Tibial nerve (tissue), 3 donors: ENCODE measurements around the gene TCF4.

Experiments used
- POLR2A ChIP-seq, 2 donors: fragments of 450-650 bp; IDR thresholded peaks; one replicate each; pipeline ENCODE4 v1.6.1; 2017; ENCODE audit warnings: antibody characterized with exemption in 2 of 2, mild to moderate bottlenecking in 2 of 2, moderate library complexity in 2 of 2
- TF ChIP-seq, protein P1 (sequence below), 5 experiments: fragments of 200-600 bp in 3 of 5; fragments of 450-650 bp in 2 of 5; sonication (generic) in 3 of 5; IDR thresholded peaks; one replicate each; pipeline ENCODE4 v1.5.1; 2016 to 2019; ENCODE audit warnings: antibody characterized with exemption in 5 of 5, mild to moderate bottlenecking in 3 of 5, moderate library complexity in 2 of 5

DNA sequence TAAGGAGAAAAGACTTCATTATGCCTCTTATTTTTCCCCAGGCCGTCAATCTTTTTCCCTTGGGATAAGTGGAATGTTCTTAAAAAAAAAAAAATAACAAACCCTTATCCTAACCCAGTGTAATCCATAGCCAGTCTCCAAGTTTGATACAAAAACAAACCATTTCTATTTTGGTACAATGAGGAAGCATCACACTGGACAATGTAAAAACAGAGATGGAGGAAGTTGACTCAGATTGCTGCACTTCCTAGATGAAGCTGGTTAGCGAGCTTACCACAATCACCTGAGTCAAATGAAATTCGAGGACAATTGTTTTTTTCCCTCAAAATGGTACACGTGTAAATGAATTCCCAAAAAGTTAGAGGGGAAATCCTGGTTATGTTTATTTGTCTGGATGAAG, 259.7 kb downstream of the TCF4 start:
- TF ChIP-seq, protein P1, sequence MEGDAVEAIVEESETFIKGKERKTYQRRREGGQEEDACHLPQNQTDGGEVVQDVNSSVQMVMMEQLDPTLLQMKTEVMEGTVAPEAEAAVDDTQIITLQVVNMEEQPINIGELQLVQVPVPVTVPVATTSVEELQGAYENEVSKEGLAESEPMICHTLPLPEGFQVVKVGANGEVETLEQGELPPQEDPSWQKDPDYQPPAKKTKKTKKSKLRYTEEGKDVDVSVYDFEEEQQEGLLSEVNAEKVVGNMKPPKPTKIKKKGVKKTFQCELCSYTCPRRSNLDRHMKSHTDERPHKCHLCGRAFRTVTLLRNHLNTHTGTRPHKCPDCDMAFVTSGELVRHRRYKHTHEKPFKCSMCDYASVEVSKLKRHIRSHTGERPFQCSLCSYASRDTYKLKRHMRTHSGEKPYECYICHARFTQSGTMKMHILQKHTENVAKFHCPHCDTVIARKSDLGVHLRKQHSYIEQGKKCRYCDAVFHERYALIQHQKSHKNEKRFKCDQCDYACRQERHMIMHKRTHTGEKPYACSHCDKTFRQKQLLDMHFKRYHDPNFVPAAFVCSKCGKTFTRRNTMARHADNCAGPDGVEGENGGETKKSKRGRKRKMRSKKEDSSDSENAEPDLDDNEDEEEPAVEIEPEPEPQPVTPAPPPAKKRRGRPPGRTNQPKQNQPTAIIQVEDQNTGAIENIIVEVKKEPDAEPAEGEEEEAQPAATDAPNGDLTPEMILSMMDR (IDR thresholded peaks at IDR 0.05) = no peak
- TF ChIP-seq POLR2A (IDR thresholded peaks at IDR 0.05) = no peak
